Measurements from ENCODE around the gene RBM10.

DNA sequence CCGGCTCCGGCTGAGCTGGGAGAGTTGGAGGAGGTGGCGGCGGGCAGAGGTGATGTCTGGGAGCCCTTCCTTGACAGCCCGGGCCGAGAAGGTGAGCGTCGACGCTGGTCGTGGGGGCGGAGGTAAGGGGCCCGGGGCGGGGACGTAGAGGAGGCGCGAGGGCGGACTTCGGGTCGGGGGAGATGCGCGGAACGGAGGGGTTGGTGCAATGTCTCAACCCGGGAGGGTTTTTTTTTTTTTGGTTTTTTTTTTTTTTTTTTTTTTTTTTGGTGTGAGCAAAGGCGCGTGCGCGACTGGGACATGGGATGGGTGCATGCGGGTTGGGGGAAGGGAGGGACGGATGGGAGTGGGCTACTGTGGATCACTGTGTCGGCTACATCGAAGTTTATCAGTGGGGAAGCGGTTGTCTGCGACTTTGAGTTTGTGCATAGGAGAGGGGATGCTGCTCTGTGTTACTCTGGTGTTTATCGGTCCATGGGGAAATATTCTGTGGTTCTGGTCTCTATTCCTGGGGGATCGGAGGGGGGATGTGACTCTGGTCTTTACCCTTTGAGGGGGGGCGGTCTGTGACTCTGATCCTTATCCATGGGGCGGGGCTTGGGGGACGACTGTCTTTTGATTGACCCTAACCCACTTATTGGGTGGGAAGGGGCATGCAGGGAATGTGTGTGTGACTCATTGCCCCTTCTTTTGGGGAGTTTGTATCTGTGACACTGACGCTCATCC, 537 bp downstream of the RBM10 start:
- TF ChIP-seq SPI1 (IDR thresholded peaks at IDR 0.05; ENCODE audit: low read depth, low read length) (no peak), TAF1 (IDR thresholded peaks at IDR 0.05; ENCODE audit: low read depth, low read length) (no peak), POLR2A (IDR thresholded peaks at IDR 0.05; ENCODE audit: low read depth, low read length) (no peak), POLR2AphosphoS5 (IDR thresholded peaks at IDR 0.05; ENCODE audit: low read depth, low read length) (no peak)
